SK-N-SH treated with all-trans-retinoic acid at 6 μM for 48 hours (cell line): ENCODE results near the gene FRMD1.

Experiments
- ATAC-seq: fragments of 200-7000 bp; cut with Tn5 transposase; 3 replicates; pipeline ENCODE4 v1.9.1; 2020; ENCODE audit warnings: mild to moderate bottlenecking, moderate library complexity
- ARNTL ChIP-seq: fragments of 450-650 bp; formaldehyde crosslinking; IDR thresholded peaks from 2 replicates; pipeline ENCODE4 v1.5.0; 2020; ENCODE audit warnings: low read depth, mild to moderate bottlenecking, moderate library complexity, borderline replicate concordance
- BACH2 ChIP-seq: fragments of 250-450 bp; sonication (Bioruptor Pico); IDR thresholded peaks from 2 replicates; pipeline ENCODE4 v1.9.0; 2021; ENCODE audit warnings: mild to moderate bottlenecking, borderline replicate concordance
- GLIS3 ChIP-seq: fragments of 250-450 bp; sonication (Bioruptor Pico); IDR thresholded peaks from 2 replicates; pipeline ENCODE4 v1.5.0; 2020; ENCODE audit warnings: mild to moderate bottlenecking, moderate library complexity
- ISL1 ChIP-seq: fragments of 250-450 bp; sonication (Bioruptor Pico); IDR thresholded peaks from 2 replicates; pipeline ENCODE4 v2.1.2; 2022; ENCODE audit warnings: mild to moderate bottlenecking, moderate library complexity
- OSR1 ChIP-seq: fragments of 250-450 bp; sonication (Bioruptor Pico); IDR thresholded peaks from 2 replicates; pipeline ENCODE4 v1.8.0; 2022; ENCODE audit warnings: moderate library complexity, mild to moderate bottlenecking, inconsistent platforms
- PPARA ChIP-seq: fragments of 250-450 bp; sonication (Bioruptor Pico); IDR thresholded peaks from 2 replicates; pipeline ENCODE4 v1.5.0; 2020; ENCODE audit warnings: mild to moderate bottlenecking, borderline replicate concordance
- RARB ChIP-seq: fragments of 250-450 bp; sonication (Bioruptor Pico); IDR thresholded peaks from 2 replicates; pipeline ENCODE4 v1.8.0; 2021; ENCODE audit warnings: mild to moderate bottlenecking, moderate library complexity
- SNAI2 ChIP-seq: fragments of 250-450 bp; sonication (Bioruptor Pico); IDR thresholded peaks from 2 replicates; pipeline ENCODE4 v1.5.0; 2020; ENCODE audit warnings: mild to moderate bottlenecking, moderate library complexity
- TCF4 ChIP-seq: fragments of 250-450 bp; sonication (Bioruptor Pico); IDR thresholded peaks from 2 replicates; pipeline ENCODE4 v1.8.0; 2021; ENCODE audit warnings: mild to moderate bottlenecking, moderate library complexity, borderline replicate concordance
- TOX ChIP-seq: fragments of 250-450 bp; sonication (Bioruptor Pico); IDR thresholded peaks from 2 replicates; pipeline ENCODE4 v1.8.0; 2021; ENCODE audit warnings: mild to moderate bottlenecking, moderate library complexity, borderline replicate concordance
- ZC3H10 ChIP-seq: fragments of 250-450 bp; sonication (Bioruptor Pico); IDR thresholded peaks from 2 replicates; pipeline ENCODE4 v1.5.1; 2021; ENCODE audit warnings: mild to moderate bottlenecking, moderate library complexity
- ZFP3 ChIP-seq: fragments of 250-450 bp; sonication (Bioruptor Pico); IDR thresholded peaks from 2 replicates; pipeline ENCODE4 v1.5.0; 2020; ENCODE audit warnings: mild to moderate bottlenecking, moderate library complexity
- ZFP30 ChIP-seq: fragments of 450-650 bp; formaldehyde crosslinking; IDR thresholded peaks from 2 replicates; pipeline ENCODE4 v1.5.0; 2022; ENCODE audit warnings: mild to moderate bottlenecking, moderate library complexity
- ZNF565 ChIP-seq: fragments of 450-650 bp; formaldehyde crosslinking; conservative IDR thresholded peaks from 2 replicates; pipeline ENCODE4 v1.5.0; 2020; ENCODE audit warnings: low read depth, mild to moderate bottlenecking, moderate library complexity
- ZNF70 ChIP-seq: fragments of 450-650 bp; formaldehyde crosslinking; IDR thresholded peaks from 2 replicates; pipeline ENCODE4 v1.5.0; 2020; ENCODE audit warnings: mild to moderate bottlenecking, moderate library complexity
- ZNF8 ChIP-seq: fragments of 450-650 bp; formaldehyde crosslinking; IDR thresholded peaks from 2 replicates; pipeline ENCODE4 v1.5.0; 2020; ENCODE audit warnings: mild to moderate bottlenecking, moderate library complexity
- TF ChIP-seq, protein P1 (sequence below): fragments of 250-450 bp; sonication (Bioruptor Pico); IDR thresholded peaks from 2 replicates; pipeline ENCODE4 v1.5.1; 2021; ENCODE audit warnings: mild to moderate bottlenecking, moderate library complexity
- TF ChIP-seq, protein P2 (sequence below): fragments of 250-450 bp; sonication (Bioruptor Pico); IDR thresholded peaks from 2 replicates; pipeline ENCODE4 v1.8.0; 2021; ENCODE audit warnings: low read depth, mild to moderate bottlenecking, moderate library complexity, borderline replicate concordance
- TF ChIP-seq, protein P3 (sequence below): fragments of 250-450 bp; sonication (Bioruptor Pico); IDR thresholded peaks from 2 replicates; pipeline ENCODE4 v1.5.1; 2020; ENCODE audit warnings: low read depth, mild to moderate bottlenecking, moderate library complexity
- TF ChIP-seq, protein P4 (sequence below): fragments of 250-450 bp; sonication (Bioruptor Pico); IDR thresholded peaks from 2 replicates; pipeline ENCODE4 v1.5.0; 2020; ENCODE audit warnings: mild to moderate bottlenecking, moderate library complexity

FRMD1 gene

DNA sequence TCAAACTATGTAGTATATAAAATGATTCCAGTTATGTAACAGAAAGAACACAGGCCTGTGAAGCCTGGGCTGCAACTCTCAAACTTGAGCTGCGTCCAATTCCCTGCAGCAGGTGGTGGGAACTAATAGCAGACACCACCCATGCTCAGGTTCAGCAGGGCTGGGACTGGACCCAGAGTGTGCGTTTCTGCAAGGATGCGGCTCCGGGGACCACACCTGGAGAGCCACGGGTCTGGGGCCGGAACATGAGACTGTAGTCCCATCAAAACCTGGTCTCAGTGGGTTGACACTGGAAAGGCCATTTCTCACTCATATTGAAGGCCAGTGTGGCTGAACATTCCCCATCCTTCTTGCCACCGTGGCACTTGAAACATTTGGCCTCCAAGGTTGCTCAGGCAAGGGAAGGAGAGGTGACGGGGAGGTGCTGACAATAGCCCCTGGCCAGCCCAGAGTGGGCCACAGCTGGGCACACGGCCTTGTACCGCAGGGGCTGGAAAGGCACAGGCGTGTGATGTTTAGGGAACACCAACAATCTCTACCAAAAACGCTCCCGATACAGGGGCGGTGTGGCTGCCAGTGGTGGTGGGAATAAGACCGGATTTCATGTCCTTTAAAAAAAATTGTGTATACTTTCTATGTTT is 38.0 kb downstream of the FRMD1 start:
- no peak for TF ChIP-seq ZC3H10
- TF ChIP-seq, protein P1, sequence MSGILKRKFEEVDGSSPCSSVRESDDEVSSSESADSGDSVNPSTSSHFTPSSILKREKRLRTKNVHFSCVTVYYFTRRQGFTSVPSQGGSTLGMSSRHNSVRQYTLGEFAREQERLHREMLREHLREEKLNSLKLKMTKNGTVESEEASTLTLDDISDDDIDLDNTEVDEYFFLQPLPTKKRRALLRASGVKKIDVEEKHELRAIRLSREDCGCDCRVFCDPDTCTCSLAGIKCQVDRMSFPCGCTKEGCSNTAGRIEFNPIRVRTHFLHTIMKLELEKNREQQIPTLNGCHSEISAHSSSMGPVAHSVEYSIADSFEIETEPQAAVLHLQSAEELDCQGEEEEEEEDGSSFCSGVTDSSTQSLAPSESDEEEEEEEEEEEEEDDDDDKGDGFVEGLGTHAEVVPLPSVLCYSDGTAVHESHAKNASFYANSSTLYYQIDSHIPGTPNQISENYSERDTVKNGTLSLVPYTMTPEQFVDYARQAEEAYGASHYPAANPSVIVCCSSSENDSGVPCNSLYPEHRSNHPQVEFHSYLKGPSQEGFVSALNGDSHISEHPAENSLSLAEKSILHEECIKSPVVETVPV (CRISPR knock-in tag), result no peak
- no peak for TF ChIP-seq PPARA (CRISPR knock-in tag)
- TF ChIP-seq BACH2, result no peak
- TF ChIP-seq ZNF70 (CRISPR knock-in tag), result no peak
- no peak for TF ChIP-seq ZFP30 (CRISPR knock-in tag)
- TF ChIP-seq RARB (CRISPR knock-in tag), result no peak
- TF ChIP-seq TOX (CRISPR knock-in tag), result no peak
- no peak for TF ChIP-seq ISL1 (CRISPR knock-in tag)
- no peak for TF ChIP-seq OSR1
- ATAC-seq, result no peak

DNA sequence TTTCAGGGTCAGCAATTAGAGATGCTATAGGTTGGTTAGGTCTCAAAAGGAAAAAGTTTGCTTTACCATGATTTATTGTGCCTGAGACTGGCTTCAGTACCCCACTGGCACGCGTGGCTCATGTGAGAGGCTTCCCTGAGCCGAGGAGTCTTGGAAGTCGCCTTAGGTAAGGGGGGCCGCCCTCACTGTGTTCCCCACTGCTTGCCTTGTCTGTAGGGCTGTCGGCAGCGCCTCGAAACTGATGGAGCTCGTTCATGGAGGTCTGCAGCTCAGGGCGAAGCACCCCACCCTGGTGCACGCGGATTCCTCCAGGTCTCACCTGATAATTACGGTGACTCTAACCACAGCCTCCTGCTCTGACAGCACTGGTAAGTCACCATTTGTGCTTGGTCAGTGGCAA is 39.2 kb downstream of the FRMD1 start:
- TF ChIP-seq, protein P2, sequence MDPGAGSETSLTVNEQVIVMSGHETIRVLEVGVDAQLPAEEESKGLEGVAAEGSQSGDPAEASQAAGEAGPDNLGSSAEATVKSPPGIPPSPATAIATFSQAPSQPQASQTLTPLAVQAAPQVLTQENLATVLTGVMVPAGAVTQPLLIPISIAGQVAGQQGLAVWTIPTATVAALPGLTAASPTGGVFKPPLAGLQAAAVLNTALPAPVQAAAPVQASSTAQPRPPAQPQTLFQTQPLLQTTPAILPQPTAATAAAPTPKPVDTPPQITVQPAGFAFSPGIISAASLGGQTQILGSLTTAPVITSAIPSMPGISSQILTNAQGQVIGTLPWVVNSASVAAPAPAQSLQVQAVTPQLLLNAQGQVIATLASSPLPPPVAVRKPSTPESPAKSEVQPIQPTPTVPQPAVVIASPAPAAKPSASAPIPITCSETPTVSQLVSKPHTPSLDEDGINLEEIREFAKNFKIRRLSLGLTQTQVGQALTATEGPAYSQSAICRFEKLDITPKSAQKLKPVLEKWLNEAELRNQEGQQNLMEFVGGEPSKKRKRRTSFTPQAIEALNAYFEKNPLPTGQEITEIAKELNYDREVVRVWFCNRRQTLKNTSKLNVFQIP, result no peak
- TF ChIP-seq RARB (CRISPR knock-in tag), result no peak
- TF ChIP-seq, all 23 proteins: peak for 0
- ATAC-seq, result no peak

DNA sequence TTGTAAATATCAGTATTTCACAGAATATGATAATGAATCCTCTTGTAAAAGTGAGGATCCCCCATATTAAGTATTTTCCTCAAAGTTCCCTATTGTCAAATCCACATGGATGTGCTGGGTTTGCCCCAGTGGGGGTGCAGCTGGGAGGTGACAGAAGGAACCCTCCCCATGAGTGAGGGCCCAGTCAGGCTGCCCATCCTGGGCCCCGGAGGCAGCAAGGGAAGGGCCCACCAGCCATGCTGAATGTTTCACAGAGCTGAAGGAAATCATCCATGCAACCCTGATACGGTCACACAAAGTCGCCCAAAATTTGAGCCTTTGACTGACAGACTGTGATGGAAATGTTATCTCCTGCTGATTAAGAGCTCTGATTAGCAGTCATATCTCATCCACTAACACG is 39.7 kb downstream of the FRMD1 start:
- TF ChIP-seq ZFP30 (CRISPR knock-in tag) (no peak), ISL1 (CRISPR knock-in tag) (no peak), ZC3H10 (no peak), SNAI2 (CRISPR knock-in tag) (no peak), ZNF70 (CRISPR knock-in tag) (no peak), ZFP3 (CRISPR knock-in tag) (no peak), OSR1 (no peak), ARNTL (CRISPR knock-in tag) (no peak), GLIS3 (no peak), BACH2 (no peak), ZNF8 (CRISPR knock-in tag) (no peak), TOX (CRISPR knock-in tag) (no peak), RARB (CRISPR knock-in tag) (no peak), ZNF565 (CRISPR knock-in tag) (no peak), TCF4 (CRISPR knock-in tag) (no peak)
- TF ChIP-seq, protein P3, sequence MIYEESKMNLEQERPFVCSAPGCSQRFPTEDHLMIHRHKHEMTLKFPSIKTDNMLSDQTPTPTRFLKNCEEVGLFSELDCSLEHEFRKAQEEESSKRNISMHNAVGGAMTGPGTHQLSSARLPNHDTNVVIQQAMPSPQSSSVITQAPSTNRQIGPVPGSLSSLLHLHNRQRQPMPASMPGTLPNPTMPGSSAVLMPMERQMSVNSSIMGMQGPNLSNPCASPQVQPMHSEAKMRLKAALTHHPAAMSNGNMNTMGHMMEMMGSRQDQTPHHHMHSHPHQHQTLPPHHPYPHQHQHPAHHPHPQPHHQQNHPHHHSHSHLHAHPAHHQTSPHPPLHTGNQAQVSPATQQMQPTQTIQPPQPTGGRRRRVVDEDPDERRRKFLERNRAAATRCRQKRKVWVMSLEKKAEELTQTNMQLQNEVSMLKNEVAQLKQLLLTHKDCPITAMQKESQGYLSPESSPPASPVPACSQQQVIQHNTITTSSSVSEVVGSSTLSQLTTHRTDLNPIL (CRISPR knock-in tag), result no peak
- TF ChIP-seq, protein P2, result no peak
- TF ChIP-seq, protein P4, sequence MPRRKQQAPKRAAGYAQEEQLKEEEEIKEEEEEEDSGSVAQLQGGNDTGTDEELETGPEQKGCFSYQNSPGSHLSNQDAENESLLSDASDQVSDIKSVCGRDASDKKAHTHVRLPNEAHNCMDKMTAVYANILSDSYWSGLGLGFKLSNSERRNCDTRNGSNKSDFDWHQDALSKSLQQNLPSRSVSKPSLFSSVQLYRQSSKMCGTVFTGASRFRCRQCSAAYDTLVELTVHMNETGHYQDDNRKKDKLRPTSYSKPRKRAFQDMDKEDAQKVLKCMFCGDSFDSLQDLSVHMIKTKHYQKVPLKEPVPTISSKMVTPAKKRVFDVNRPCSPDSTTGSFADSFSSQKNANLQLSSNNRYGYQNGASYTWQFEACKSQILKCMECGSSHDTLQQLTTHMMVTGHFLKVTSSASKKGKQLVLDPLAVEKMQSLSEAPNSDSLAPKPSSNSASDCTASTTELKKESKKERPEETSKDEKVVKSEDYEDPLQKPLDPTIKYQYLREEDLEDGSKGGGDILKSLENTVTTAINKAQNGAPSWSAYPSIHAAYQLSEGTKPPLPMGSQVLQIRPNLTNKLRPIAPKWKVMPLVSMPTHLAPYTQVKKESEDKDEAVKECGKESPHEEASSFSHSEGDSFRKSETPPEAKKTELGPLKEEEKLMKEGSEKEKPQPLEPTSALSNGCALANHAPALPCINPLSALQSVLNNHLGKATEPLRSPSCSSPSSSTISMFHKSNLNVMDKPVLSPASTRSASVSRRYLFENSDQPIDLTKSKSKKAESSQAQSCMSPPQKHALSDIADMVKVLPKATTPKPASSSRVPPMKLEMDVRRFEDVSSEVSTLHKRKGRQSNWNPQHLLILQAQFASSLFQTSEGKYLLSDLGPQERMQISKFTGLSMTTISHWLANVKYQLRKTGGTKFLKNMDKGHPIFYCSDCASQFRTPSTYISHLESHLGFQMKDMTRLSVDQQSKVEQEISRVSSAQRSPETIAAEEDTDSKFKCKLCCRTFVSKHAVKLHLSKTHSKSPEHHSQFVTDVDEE, result no peak
- no peak for ATAC-seq
